Fibroblast of mammary gland (primary cell): ENCODE data around the gene ADPGK.

Experiments used
- DNase-seq: peaks from one replicate; pipeline ENCODE4 v3.0.0-alpha.2; 2010; ENCODE audit warnings: low read depth
- H3K4me3 ChIP-seq: 2 replicates; pipeline ENCODE4 v1.5.1; 2011; ENCODE audit warnings: low read depth, mild to moderate bottlenecking, low read length, moderate library complexity; ENCODE audit not compliant: control insufficient read depth
- TF ChIP-seq, protein P1 (sequence below): conservative IDR thresholded peaks from 2 replicates; pipeline ENCODE4 v1.5.1; 2011; ENCODE audit warnings: low read depth, low read length, inconsistent platforms; ENCODE audit not compliant: control insufficient read depth, insufficient read depth

Gene ADPGK

GRCh38 chr15:72760590-72761260 lies 22.8 kb downstream of the ADPGK start:
- H3K4me3 ChIP-seq = no peak overlapping the region
- no peak for DNase-seq
- TF ChIP-seq, protein P1, sequence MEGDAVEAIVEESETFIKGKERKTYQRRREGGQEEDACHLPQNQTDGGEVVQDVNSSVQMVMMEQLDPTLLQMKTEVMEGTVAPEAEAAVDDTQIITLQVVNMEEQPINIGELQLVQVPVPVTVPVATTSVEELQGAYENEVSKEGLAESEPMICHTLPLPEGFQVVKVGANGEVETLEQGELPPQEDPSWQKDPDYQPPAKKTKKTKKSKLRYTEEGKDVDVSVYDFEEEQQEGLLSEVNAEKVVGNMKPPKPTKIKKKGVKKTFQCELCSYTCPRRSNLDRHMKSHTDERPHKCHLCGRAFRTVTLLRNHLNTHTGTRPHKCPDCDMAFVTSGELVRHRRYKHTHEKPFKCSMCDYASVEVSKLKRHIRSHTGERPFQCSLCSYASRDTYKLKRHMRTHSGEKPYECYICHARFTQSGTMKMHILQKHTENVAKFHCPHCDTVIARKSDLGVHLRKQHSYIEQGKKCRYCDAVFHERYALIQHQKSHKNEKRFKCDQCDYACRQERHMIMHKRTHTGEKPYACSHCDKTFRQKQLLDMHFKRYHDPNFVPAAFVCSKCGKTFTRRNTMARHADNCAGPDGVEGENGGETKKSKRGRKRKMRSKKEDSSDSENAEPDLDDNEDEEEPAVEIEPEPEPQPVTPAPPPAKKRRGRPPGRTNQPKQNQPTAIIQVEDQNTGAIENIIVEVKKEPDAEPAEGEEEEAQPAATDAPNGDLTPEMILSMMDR = no peak

DNA sequence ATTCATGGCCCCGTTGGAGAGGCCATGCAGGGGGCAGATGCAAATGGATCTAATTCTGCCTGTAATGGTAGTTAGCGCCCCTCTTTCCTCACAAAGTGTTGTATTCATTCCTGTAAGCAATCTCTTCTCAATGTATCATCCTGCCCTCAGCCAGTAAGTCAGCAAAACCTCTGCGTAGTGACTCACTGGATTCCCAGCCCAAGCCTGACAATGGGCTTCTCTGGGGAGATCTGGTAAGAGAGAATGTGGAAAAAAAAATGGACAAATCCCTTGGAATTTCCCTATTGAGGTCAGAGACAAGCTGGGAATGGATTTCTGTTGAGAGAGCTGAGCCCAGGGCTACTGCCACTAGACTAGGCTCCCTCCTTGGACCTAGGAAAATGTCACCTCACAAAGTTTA lies 25.4 kb downstream of the ADPGK start:
- peak; percentile 96 for DNase-seq
- H3K4me3 ChIP-seq = no peak overlapping the region
- TF ChIP-seq, protein P1 = no peak

DNA sequence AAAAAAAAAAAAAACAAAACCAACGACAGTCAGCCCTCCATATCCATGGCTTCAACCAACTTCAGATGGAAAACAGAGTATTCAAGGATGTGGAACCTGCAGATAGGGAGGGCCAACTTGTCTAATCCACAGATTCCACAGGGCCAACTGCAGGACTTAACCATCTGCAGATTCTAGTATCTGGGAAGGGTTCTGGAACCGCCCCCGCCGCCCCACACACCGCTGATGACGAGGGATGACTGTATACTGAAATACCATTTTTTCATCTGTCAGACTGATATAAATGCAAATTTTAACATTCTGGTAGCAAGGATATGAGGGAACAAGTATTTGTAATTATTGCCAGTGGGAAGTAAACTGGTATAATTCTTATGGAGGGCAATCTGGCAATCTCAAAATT lies 29.5 kb downstream of the ADPGK start:
- DNase-seq = peak; percentile 5
- TF ChIP-seq, protein P1 = no peak

DNA sequence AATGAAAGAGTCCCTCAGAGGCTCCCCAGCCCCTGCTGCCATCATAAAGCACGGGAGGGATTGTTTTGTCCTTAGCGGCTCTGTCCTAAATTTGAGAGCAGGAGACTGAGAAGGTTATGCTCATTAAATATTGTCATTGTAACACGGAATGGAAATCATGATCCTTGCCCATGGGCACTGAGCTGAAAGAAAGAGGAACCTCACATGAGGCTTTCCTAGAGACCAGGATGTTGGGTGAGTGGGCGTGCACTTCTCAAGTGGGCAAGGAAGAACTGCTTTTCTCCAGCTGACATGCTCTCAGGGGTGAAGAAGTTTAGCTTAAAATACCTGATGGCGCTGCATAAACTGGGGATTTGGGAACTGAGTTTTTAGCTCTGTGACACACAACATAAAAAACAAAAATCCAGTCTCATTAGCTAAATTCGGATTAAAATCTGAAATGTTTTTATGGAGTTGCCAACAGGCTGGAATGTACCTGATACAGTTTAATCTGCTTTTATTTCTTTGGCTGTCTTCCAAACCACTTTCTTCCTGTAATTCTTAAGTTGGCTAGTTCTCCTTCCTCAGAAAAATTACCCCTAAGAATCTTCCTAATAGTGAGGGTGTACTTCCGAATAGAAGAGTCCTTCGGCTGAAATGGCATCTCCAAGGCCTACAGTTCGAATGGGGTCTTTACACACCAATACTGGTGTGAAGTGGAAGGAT lies 31.7 kb downstream of the ADPGK start:
- no peak for DNase-seq
- TF ChIP-seq, protein P1 = no peak
- no peak overlapping the region for H3K4me3 ChIP-seq

More for the DNA sequence above, 29.5 kb downstream of the ADPGK start:
- H3K4me3 ChIP-seq = no peak overlapping the region

DNA sequence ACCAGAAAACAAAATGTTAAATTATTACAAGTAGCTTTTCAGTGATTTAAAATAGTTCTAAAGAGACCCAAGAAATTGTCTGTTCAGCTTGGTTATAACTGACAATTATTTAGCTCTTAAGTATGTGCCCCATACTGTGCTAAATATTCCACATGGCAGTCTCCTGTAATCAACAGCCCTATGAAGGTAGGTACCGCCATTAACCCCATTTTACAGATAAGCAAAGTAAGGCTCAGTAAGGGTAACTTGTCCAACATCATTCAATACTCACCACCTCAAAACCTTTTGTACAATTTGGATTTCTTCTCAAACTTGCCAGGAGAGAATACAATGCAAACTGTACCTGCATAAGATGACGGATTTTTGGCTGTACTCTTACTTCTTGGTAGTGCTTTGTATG lies 33.9 kb downstream of the ADPGK start:
- no peak overlapping the region for H3K4me3 ChIP-seq
- DNase-seq = no peak
- TF ChIP-seq, protein P1 = no peak

DNA sequence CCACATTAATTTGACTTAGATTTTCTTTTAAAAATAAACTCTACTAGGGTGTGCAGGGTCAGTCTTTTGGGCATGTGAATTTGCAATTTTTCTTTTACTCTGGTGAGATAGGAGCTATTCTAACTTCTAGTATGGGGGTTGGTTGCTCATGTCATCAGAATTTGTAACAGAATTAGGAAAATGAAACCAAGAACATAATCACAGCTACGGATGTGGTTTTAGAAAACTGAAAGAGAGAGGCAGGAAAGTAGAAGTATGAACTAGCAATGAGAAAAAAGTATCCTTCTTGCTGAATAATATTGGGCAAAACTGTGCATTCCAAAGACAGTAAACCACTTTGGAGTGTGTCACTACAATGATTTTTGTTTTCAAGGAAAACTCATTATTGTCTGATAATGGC lies 43.3 kb downstream of the ADPGK start:
- TF ChIP-seq, protein P1 = no peak
- no peak overlapping the region for H3K4me3 ChIP-seq
- DNase-seq = no peak
